Measurements from ENCODE around the gene RNU6-9.

RNU6-9 gene

GRCh38 chr19:899336-900042 is 6.2 kb downstream of the RNU6-9 start:
- DNase-seq = no peak

GRCh38 chr19:900043-900301 is 6.7 kb downstream of the RNU6-9 start:
- no peak for DNase-seq

GRCh38 chr19:900302-901111 is 7.2 kb downstream of the RNU6-9 start:
- no peak for DNase-seq

GRCh38 chr19:901216-902092 is 8.2 kb downstream of the RNU6-9 start:
- no peak for DNase-seq

GRCh38 chr19:902093-902370 is 8.7 kb downstream of the RNU6-9 start:
- no peak for DNase-seq

- DNase-seq = no peak
Measured at GRCh38 chr19:902446-903226, 9.4 kb downstream of the RNU6-9 start.

- DNase-seq = no peak
Measured at GRCh38 chr19:903266-903797, 10.0 kb downstream of the RNU6-9 start.

- DNase-seq = no peak
Measured at GRCh38 chr19:904545-904944, 11.3 kb downstream of the RNU6-9 start.

GRCh38 chr19:906480-906879 is 13.2 kb downstream of the RNU6-9 start:
- no peak for DNase-seq

GRCh38 chr19:907183-907853 is 14.0 kb downstream of the RNU6-9 start:
- DNase-seq = peak; percentile 51

- no peak for DNase-seq
Measured at GRCh38 chr19:911197-912033, 18.1 kb downstream of the RNU6-9 start.

GRCh38 chr19:912181-913079 is 19.1 kb downstream of the RNU6-9 start:
- no peak for DNase-seq

- DNase-seq = peak; percentile 23
Measured at GRCh38 chr19:913080-913748, 19.9 kb downstream of the RNU6-9 start, which contains the start of gene R3HDM4. Gene R3HDM4, minus strand, starts transcription at chr19:913219. Its CDS starts 62 bp downstream, at chr19:913157.

- no peak for DNase-seq
Measured at GRCh38 chr19:916645-917322, 23.5 kb downstream of the RNU6-9 start.

- peak; percentile 20 for DNase-seq
Measured at GRCh38 chr19:917323-918151, 24.3 kb downstream of the RNU6-9 start, which contains the start of gene KISS1R. Gene KISS1R, plus strand, starts transcription at chr19:917333. Its CDS starts 170 bp downstream, at chr19:917503.

- no peak for DNase-seq
Measured at GRCh38 chr19:918152-918437, 24.8 kb downstream of the RNU6-9 start.

- DNase-seq = no peak
Measured at GRCh38 chr19:918481-919198, 25.4 kb downstream of the RNU6-9 start.
